HG03025 (cell line): Measurements from ENCODE around the gene OSMR.

Experiments
- ATAC-seq: cut with Tn5 transposase; IDR thresholded peaks from one replicate; pipeline ENCODE4 v1.9.1; 2021; ENCODE audit warnings: mild to moderate bottlenecking, moderate library complexity; ENCODE audit not compliant: unreplicated experiment, low FRiP score

OSMR gene

GRCh38 chr5:38923661-38924451 lies 78.0 kb downstream of the OSMR start:
- ATAC-seq, result no peak

- ATAC-seq, result no peak
Measured at GRCh38 chr5:38925154-38925925, 79.5 kb downstream of the OSMR start.

GRCh38 chr5:38926121-38926520 lies 80.3 kb downstream of the OSMR start:
- no peak for ATAC-seq

GRCh38 chr5:38927470-38927869 lies 81.7 kb downstream of the OSMR start:
- ATAC-seq, result no peak

- ATAC-seq, result no peak
Measured at GRCh38 chr5:38929838-38930237, 84.0 kb downstream of the OSMR start.

DNA sequence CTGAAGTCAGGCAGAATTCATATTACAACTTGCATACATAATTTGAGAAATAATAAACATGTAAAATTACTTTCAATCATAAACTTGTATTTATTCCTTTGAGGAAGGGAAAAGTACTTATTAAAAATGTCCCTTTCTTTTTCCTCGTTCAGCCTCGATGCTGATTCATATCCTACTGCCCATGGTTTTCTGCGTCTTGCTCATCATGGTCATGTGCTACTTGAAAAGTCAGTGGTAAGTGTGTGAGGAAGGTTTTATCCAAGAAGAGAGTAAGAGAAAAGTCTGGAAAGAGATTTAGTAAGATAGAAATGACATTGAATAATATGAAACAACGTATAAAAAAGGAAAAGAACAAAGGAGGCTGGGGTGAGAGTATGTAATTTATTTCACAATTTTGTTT lies 85.9 kb downstream of the OSMR start:
- no peak for ATAC-seq

GRCh38 chr5:38932854-38933408 lies 87.1 kb downstream of the OSMR start:
- no peak for ATAC-seq

- ATAC-seq, result no peak
Measured at GRCh38 chr5:38935437-38935836, 89.6 kb downstream of the OSMR start.

DNA sequence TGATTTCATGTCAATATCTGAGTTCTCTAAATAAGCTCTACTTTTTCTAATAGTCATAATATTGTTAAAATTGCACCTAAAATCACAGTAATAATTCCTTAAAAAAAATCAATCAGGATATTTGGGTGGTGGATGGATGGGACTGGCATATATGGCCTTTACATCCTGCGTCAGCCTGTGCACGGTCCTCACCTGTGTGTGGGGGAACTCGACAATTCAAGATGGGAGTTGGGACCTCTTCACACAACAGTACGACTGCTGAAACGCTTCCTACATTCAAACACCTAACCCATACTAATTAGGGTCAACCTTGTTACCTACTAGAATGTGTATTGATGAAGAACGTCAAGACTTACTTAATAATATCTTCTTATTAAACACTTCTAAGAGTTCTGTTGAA lies 90.5 kb downstream of the OSMR start:
- ATAC-seq, result no peak

GRCh38 chr5:38938424-38938823 lies 92.6 kb downstream of the OSMR start:
- no peak for ATAC-seq

DNA sequence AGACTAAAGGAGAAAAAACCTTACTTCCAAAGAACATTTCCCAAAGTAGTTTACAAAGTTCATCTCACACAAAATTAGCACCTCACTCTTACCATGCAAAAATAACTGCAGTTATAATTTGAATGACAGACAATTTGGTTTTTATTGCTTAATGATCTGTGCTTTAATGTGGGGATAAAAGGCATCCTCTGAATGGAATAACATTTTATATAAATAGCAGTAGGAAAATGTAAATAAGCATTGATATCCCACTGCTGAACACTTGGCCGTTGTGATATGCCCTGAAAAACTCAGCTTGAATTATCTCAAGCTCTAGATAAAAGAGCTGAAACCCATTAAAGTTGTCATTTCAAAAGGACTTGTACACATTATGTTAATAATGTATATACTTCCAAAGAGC lies 93.2 kb downstream of the OSMR start:
- no peak for ATAC-seq

GRCh38 chr5:38940230-38940858 lies 94.5 kb downstream of the OSMR start:
- ATAC-seq, result no peak

DNA sequence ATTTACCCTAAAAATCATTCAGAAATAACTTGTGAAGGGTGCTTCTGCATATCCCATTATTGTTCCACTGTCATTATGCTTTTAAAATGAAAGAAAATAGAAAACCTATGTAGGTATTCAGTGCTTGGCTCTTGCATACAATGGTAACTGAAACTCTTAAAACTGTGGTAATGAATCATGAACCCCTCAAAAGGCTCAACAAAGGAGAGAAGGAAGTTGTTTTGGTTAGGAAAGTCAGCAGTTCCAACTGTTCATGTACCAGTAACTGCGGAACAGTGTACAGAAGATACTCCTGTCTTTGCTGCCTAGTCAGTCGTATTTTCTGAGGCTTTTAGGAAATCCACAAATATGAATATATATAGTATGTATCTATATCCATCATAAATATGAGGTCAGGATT lies 96.1 kb downstream of the OSMR start:
- no peak for ATAC-seq

DNA sequence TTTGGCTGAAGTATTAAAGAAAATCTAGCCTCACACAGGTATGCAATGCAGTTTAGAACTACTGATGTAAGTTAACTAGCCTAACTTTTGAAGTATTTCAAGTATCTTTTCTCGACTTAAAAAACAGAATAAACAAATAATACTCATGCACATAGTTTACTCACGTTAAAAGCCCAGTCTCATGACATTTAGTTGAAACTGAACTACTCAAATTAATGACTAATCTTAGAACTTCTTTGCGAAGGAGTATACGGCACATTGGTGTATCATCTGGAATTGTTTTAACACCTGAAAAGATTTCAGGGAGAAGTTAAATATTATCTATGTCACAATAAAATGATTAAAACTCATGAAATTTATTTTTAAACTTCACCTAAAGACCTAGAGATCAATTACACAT lies 98.5 kb downstream of the OSMR start:
- no peak for ATAC-seq

DNA sequence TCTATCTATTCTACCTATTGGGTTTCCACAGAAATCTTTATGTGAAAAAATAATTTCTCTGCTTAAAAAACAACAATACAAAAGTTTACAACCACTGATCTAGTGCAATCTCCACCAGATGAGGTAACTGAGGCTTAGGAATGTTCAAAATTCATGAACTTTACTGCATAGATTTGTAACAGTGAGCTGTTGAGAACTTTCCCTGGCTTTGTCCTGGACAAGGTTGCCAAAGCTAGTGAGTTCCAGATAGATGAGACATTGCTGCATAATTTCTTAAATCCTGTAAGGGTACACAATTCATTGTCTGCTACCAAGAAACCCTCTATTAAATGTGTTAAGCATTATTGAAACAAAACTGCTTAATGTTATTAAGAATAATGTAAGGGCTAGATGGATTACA lies 102.7 kb downstream of the OSMR start:
- ATAC-seq, result no peak

DNA sequence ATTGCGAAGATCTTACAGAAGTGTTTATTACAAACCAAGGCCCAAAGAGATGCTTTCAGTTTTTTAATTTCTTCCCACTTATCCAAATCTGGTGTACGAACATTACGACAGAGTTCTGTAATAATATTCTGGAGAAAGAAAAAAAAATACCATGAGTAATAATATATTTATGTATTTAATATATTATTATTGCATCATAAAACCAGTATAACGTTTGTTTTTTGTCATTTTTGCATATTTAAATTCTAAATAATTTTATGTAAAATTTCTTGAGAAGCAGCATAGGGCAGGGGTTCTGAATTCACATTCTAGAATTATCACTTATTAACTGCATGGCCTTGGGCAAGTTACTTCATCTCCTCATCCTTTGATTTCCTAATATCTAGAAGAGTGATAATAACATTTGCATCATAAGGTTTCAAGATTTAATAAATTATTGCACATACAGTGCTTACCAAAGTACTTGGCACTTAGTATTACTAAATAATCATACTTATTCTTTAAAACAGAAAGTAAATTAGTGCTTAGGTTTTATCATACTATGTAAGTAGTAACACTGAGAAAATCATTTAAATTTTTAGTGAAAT lies 107.7 kb downstream of the OSMR start:
- ATAC-seq, result no peak

DNA sequence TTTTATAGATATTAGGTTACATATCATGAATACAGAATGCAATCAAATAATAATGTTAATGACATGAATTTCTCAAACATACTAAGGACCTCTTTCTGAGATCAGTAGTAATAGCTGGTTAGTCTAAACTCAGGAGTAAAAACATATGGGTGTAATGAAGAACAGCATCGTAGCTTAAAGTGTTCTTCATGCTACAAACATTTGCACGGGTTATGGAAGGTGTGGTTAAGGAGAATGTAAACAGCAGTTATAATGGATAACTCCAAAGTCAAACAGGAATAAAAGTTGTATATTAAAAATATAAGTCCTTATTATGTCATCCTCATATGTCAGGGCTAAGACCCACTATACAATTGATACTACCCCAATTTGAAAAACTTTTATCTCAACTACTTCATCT lies 115.9 kb downstream of the OSMR start:
- ATAC-seq, result no peak

DNA sequence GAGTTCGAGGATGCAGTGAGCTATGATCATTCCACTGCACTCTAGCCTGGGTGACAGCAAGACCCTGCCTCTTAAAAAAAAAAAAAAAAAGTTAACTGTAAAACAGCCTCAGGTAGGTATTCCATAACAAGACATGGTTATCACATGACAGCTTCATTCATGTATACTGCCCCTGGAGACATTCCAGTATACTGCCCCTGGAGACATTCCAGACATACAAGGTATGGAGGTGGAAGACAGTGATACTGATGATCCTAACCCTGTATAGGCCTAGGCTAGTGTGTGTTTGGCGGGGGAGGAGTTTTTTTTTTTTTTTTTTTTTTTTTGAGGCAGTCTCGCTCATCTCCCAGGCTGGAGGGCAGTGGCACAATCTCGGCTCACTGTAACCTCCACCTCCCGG lies 122.9 kb downstream of the OSMR start:
- no peak for ATAC-seq

- ATAC-seq, result no peak
Measured at GRCh38 chr5:38978036-38978435, 132.2 kb downstream of the OSMR start.

DNA sequence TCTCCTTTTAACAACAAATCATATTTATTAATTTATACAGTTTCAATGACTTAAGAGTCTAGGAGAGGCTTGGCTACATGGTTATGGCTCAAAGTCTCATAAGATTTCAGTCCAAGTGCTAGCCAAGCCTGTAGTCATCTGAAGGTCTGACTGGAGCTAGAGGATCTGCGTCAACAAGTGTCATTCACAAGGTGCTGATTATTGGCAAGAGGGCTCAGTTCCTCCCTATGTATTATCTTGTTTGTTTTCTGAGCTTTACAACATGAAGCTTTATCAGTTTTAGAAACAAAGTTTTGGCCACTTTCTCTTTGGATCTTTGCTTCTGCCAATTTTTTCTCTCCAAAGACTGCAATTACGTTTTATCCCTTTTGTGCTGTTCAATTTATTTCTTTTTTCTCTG lies 133.7 kb downstream of the OSMR start:
- no peak for ATAC-seq
